CD4-positive, alpha-beta T cell (primary cell): ENCODE results near the gene FIBIN. TPM values are rescaled to one million over a fixed set of nuclear protein-coding genes. Genes with fewer than 3 reads are reported as not detected.

Experiments used
- ATAC-seq: fragments of 200-7000 bp; cut with Tn5 transposase; one replicate; pipeline ENCODE4 v1.10.0; 2022; ENCODE audit warnings: mild to moderate bottlenecking; ENCODE audit not compliant: poor library complexity
- CTCF ChIA-PET: fragments of 350-600 bp; sonication (Branson Sonifier 250); formaldehyde crosslinking; loops from one replicate; lab custom pipeline; 2021; ENCODE audit warnings: antibody characterized with exemption, inconsistent platforms; lab: Charles Lee
- POLR2A ChIA-PET: fragments of 350-600 bp; sonication (Branson Sonifier 250); formaldehyde crosslinking; loops from one replicate; lab custom pipeline; 2021; ENCODE audit warnings: antibody characterized with exemption, inconsistent platforms; lab: Charles Lee
- DNase-seq, 14 experiments: peaks; one replicate each; pipeline ENCODE4 v3.0.0-alpha.2; 2013 to 2020; ENCODE audit warnings: mixed read lengths in 2 of 14
- H3K27ac ChIP-seq, 2 donors: one replicate each; pipeline versions ENCODE4 v1.5.1 to v1.7.0; 2013; ENCODE audit warnings: low read length in 2 of 2, low read depth in 1 of 2, mild to moderate bottlenecking in 1 of 2
- H3K27me3 ChIP-seq, 2 experiments: 1 replicate in 1 of 2; 2 replicates in 1 of 2; pipeline versions ENCODE4 v1.6.1 to v1.7.0; 2013; ENCODE audit warnings: low read length in 2 of 2, control low read depth in 1 of 2, mild to moderate bottlenecking in 1 of 2, moderate library complexity in 1 of 2; ENCODE audit not compliant: insufficient read depth in 2 of 2, control insufficient read depth in 1 of 2
- H3K36me3 ChIP-seq: one replicate; pipeline ENCODE4 v1.6.1; 2013; ENCODE audit warnings: low read length, control low read depth; ENCODE audit not compliant: insufficient read depth
- H3K4me1 ChIP-seq: one replicate; pipeline ENCODE4 v1.6.1; 2013; ENCODE audit warnings: low read length, control low read depth; ENCODE audit not compliant: insufficient read depth
- H3K4me3 ChIP-seq: one replicate; pipeline ENCODE4 v1.5.1; 2013; ENCODE audit warnings: mild to moderate bottlenecking, low read length, moderate library complexity
- H3K9me3 ChIP-seq, 2 experiments: 1 replicate in 1 of 2; 2 replicates in 1 of 2; pipeline versions ENCODE4 v1.6.1 to v1.7.0; 2013; ENCODE audit warnings: low read length in 2 of 2, mild to moderate bottlenecking in 2 of 2, control low read depth in 1 of 2, moderate library complexity in 1 of 2; ENCODE audit not compliant: control insufficient read depth in 1 of 2, insufficient read depth in 1 of 2
- H3K27ac Mint-ChIP-seq: one replicate; pipeline ENCODE4 v1.8.0; 2020; ENCODE audit warnings: mixed read lengths
- H3K27me3 Mint-ChIP-seq: one replicate; pipeline ENCODE4 v1.8.0; 2021; ENCODE audit warnings: mixed read lengths
- H3K36me3 Mint-ChIP-seq: one replicate; pipeline ENCODE4 v1.8.0; 2021; ENCODE audit warnings: low read depth, mixed read lengths
- H3K4me1 Mint-ChIP-seq: one replicate; pipeline ENCODE4 v1.8.0; 2021; ENCODE audit warnings: low read depth, mixed read lengths
- H3K4me3 Mint-ChIP-seq: one replicate; pipeline ENCODE4 v1.8.0; 2020; ENCODE audit warnings: mild to moderate bottlenecking, mixed read lengths
- H3K9me3 Mint-ChIP-seq: one replicate; pipeline ENCODE4 v1.8.0; 2020; ENCODE audit warnings: mixed read lengths
- CTCF ChIP-seq: fragments of 200-600 bp; IDR thresholded peaks from one replicate; pipeline ENCODE4 v1.8.0; 2022; ENCODE audit warnings: antibody characterized with exemption, mild to moderate bottlenecking
- intact Hi-C, 2 experiments: fragments of 100-400 bp; cut with DNase I in 1 of 2; cut with micrococcal nuclease in 1 of 2; formaldehyde crosslinking; loops; one replicate each; pipeline versions ENCODE4 v1.15.1 to v1.9.0; 2023 to 2025; cut with DNase I, micrococcal nuclease
- total RNA-seq, 174 experiments: library from RNA in 2 of 174; stranded (reverse) in 2 of 174; gene quantifications; one replicate each; pipeline ENCODE4 v1.2.3 and lab custom pipeline; 2021 to 2026

The FIBIN gene
- total RNA-seq, 2 experiments from 2014 or later, result not detected

DNA sequence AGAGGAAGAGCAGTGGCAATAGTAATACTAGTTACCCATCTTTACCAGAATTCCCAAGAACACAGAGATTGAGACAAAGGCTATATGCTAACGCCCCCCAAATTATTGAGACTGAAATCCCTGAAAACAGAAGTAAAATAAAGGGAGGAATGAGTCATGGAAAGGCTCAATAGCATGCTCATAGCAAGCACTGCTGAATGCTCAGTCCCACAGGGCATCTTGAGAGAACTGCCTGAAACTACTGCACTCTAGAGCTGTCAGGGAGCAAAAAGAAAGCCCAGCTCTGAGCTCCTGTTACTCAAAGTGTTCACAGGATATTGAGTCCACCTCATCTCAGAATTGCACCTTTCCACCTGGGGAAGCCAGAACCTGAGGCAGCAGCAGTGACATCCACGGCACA lies 44.1 kb upstream of the FIBIN start:
- ChIA-PET POLR2A (no interaction called here), CTCF (no interaction called here)
- Histone ChIP-seq H3K27ac (no peak overlapping the region), H3K36me3 (no peaks in the 10 kb centered on the region), H3K9me3 (peaks cover 5% of the 10 kb centered on the region in 2 experiments), H3K4me1 (no peaks in the 10 kb centered on the region), H3K4me3 (no peak overlapping the region), H3K27me3 (no peaks in the 10 kb centered on the region)
- intact Hi-C loops, result no loop called here
- Mint-ChIP-seq H3K27ac (no peak overlapping the region), H3K36me3 (no peaks in the 10 kb centered on the region), H3K9me3 (peaks cover 8% of the 10 kb centered on the region), H3K4me1 (no peaks in the 10 kb centered on the region), H3K27me3 (no peaks in the 10 kb centered on the region), H3K4me3 (no peak overlapping the region)
- ATAC-seq (no peak), DNase-seq (no peak)
- no peak for TF ChIP-seq CTCF

GRCh38 chr11:26950260-26950719 lies 43.6 kb upstream of the FIBIN start:
- Mint-ChIP-seq H3K27me3 (no peaks in the 10 kb centered on the region), H3K4me1 (no peaks in the 10 kb centered on the region), H3K4me3 (no peak overlapping the region), H3K27ac (no peak overlapping the region), H3K36me3 (no peaks in the 10 kb centered on the region), H3K9me3 (peaks cover 8% of the 10 kb centered on the region)
- intact Hi-C loops, result no loop called here
- Histone ChIP-seq H3K27me3 (no peaks in the 10 kb centered on the region), H3K27ac (no peak overlapping the region), H3K9me3 (peaks cover 5% of the 10 kb centered on the region in 2 experiments), H3K36me3 (no peaks in the 10 kb centered on the region), H3K4me1 (no peaks in the 10 kb centered on the region), H3K4me3 (no peak overlapping the region)
- POLR2A ChIA-PET, result no interaction called here
- no peak for ATAC-seq
- CTCF ChIA-PET, result no interaction called here
- no peak for TF ChIP-seq CTCF
- no peak for DNase-seq

DNA sequence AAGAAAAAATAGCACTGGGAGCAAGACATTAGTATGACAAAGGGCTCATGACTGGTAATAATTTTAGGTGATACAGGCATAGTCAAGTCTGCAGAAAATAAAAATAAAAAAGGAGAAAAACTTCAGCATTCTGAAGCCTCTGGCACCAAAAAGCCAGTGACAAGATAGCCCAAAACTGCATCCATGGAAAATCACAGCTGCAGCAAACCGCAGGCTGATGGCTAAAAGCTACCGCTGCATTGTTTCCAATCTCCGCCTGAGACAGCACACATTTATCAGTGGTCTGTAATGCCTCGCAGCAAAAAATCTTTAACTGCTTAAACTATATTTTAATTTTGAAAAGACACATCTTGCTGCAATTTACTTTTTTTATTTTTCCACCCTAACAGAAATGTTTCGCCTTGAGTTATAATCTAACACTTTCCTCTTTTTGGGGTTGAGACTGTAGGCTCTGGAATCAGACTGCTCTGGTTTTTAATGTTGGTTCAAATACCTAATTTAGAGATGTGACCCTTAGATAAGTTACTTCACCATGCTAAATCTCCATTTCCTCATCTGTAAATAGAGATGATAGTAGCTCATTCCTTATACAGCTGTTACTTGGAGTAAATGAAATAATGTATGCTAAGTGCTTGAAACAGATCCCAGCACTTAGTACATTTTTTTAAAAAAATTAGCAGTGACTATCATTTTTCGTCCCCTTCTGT lies 42.0 kb upstream of the FIBIN start:
- H3K27me3 ChIP-seq, result no peaks in the 10 kb centered on the region
- H3K27ac Mint-ChIP-seq, result no peak overlapping the region
- H3K4me3 Mint-ChIP-seq, result no peak overlapping the region
- ChIA-PET CTCF (no interaction called here), POLR2A (no interaction called here)
- H3K4me1 ChIP-seq, result no peaks in the 10 kb centered on the region
- H3K36me3 ChIP-seq, result no peaks in the 10 kb centered on the region
- H3K4me3 ChIP-seq, result no peak overlapping the region
- DNase-seq (no peak), ATAC-seq (no peak)
- intact Hi-C loops, result no loop called here
- H3K27ac ChIP-seq, result no peak overlapping the region
- H3K27me3 Mint-ChIP-seq, result no peaks in the 10 kb centered on the region
- H3K4me1 Mint-ChIP-seq, result no peaks in the 10 kb centered on the region
- peaks cover 6% of the 10 kb centered on the region for H3K9me3 Mint-ChIP-seq
- no peak for TF ChIP-seq CTCF
- no peaks in the 10 kb centered on the region for H3K36me3 Mint-ChIP-seq
- peaks cover 5% of the 10 kb centered on the region in 2 experiments for H3K9me3 ChIP-seq
